HG02938 (cell line): Measurements from ENCODE around the gene PCDH19.

ENCODE experiments used
- ATAC-seq: cut with Tn5 transposase; IDR thresholded peaks from one replicate; pipeline ENCODE4 v1.9.1; 2021; ENCODE audit warnings: mild to moderate bottlenecking, moderate library complexity; ENCODE audit not compliant: unreplicated experiment

Gene PCDH19

DNA sequence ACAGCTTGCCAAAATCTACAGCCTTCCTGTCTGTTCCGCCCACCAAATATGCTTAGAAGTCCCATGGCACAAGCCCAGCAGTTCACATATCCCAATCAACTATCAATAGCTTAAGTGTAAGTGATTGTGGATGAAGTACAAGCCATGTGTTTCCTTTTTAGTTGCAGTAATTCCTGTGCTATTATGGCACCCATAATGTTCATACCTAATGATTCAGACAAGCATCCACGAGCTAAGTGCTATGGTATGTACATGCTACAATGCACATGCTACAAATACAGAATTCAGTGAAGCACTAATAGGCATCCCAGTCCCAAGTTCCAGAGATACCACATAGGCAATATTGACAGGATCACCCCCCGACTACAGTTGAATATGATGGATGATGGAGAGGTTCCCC, 94.5 kb downstream of the PCDH19 start:
- ATAC-seq, result no peak

DNA sequence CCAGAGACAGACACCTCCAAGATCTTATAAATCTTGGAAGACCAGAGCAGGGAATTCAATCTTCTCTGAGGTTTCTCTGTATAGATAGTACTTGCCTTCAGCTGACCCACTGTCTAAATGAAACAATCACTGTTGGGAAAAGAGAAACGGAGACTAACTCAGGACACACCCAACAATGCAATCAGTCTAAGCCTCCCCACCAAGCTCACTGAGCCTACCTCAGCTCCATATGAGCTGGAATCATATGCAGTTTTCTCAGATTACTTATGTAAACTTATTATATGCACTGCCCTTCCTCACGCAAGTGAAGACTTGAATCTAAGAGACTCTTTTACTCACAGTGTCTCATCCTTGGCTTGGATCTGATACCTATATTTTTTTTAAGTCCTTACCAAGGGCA, 110.5 kb downstream of the PCDH19 start:
- ATAC-seq, result no peak

DNA sequence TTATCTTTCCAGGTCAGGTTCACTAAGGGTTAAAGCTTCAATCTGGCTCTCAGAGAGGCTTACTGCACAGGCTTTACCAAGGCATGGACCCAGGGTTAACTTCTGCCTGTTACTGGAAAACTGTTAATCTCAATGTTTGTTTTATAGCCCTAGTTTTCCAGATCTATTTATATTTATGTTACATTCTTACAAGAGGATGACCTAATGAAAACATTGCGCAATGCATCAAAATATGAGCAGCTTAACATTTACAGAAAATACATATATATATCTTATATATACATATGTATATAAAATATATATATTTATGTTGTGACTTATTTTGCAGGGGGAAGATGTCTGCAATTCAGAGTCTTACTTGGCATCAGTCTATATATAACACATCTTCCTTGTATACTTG, 112.3 kb downstream of the PCDH19 start:
- ATAC-seq, result no peak

DNA sequence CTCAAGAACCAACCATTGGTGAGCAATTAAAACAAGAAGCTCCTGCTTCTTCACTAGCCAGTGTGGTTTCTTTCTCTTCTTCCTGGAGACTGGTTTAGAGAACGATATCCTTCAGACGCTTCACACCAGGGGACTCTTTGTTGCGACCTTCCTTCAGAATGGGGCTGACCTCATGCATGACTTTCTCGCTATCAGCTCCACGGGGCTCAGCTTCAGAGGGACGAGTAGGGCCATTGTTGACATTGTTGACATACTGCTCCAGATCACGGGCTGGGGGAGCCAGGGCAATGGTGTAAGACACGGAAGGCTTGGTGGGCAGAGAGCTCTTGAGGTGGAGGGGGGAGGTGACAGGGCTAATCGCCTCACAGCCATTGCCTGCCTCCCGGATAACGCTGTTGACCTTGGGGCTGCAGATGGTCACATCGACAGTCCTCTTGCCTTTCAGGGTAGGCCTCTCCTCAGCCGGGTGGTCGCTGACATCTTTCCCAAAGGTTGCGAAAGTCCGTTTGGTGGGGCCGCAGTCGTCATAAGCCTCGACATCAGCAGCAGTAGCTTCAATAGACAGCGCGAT, 113.8 kb downstream of the PCDH19 start:
- ATAC-seq, result no peak

DNA sequence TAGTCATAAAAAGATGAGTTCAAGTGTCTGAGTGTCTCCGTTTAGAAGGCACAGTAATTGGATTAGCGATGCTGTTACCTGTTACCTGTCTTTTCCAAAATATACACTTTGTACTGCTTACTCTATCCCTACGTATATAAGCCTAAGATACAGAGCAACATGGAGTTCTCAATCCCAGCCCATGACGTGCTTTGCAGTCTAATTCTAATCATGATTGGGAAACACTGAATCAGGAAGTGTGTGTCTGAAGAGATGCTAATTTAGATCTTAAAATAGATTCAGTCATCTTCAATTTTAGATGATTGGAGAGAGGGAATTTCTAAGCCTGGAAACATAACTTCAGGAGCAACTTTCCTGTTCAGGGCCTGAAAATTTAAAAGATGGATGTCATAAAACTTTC, 115.1 kb downstream of the PCDH19 start:
- no peak for ATAC-seq

DNA sequence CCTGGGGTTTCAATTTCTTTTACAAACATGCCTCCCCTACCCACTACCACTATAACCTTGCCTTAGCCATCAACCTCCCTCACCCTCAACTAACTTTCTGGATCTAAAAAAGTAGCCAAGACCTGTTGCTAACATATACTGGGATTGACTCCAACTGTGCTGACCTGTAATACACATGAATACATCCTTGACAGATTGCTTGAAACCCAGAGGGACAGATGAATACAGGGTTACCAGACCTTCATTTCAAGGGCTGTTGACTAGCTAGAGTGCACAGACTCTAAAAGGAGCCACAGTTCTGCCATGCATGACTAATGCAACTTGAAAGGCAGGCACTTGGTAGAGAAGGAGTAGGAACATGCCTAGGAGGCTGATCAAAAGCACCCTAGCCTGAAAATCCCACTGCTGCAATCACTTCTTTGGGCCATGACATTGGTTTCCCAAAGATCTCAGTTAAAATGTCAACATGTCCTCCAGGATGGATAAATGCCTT, 121.0 kb downstream of the PCDH19 start:
- no peak for ATAC-seq

DNA sequence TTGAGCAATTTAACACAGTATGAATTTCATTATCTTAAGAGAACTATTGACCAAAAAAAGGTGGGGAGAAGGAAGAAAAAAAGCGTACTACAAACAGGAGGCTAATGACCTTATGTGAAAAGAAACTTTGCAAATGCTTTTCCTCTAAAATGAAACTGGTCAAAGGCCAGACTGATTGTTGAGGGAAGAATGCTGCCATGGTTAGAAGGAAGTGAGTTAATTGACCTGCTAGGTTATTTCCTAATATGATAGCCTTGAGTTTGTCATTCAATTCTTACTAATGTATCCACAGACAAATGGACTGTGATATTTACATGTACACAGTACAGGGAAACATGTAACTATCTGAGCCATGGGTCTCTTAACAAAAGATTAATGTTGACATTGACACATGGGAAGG, 132.8 kb downstream of the PCDH19 start:
- ATAC-seq, result no peak

DNA sequence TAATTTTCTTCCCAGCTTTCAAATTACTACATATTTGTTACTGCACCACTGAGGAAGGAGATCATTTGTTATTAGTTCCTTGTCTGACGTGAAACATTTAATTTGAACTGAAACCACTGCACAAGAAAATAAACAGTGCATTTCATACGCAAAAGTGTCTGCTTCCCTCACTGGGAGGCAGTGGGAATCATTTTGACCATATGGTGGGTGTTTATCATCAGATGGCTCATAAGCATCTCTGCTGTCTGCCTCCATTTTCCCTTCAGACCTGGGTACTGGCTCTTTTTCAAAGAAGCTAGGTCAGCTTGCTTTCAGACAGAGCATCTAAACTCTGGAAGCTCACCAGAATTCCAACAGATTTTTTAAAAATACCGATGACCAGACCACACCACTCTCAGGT, 135.2 kb downstream of the PCDH19 start:
- ATAC-seq, result no peak

DNA sequence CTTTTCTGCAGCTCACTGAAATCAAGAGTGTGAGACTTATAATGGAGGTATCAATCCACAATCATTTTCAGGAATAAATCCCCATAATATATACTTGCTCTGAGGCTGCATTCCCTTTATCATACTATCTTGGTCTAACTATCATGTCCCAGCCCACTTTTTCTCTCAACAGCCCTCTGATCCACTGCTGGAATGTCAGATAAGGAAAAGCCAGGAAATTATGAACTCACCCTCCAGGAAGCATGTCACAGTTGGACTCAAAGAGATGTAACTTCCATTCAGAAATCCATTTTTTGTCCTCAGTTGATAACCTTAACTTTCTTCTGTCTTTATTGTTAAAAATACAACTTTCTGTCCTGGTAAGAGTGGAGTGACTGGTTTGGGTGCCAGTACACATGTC, 144.9 kb downstream of the PCDH19 start:
- ATAC-seq, result no peak

DNA sequence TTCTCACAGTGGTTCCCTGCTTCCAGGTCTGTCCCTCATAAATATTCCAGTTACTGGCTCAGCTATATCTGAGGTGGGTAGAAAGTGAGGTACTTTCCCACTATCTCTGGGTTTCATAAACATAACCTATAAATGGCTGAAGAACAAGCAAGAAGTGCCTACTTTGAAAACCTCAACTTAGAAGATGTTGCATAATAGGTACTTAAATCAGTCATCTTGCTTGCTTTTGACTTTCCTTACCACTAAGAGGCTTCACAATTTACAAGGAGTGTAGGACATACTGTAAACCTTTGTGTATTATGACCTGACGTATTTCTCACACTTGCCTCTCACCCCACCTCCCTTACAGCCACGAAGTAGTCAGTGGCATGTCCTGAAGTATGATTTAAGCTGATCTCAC, 145.9 kb downstream of the PCDH19 start:
- peak; percentile 77 for ATAC-seq

DNA sequence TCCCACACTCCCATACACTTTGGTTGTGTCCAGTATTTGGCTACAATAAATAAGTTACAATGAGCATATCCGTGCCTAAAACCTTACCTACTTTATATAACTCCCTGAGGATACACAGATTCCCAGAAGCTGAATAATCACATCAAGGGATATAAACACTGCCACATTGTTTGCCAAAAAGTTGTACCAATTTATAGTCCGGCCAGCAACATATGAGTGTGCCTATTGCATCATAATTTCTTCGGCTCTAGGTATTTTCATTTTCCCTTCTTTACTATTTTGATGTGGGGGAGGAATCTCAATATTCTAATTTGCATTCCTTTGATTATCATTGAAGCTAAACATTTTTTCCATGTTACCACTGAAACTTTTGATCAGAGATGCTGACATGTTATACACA, 146.4 kb downstream of the PCDH19 start:
- no peak for ATAC-seq

DNA sequence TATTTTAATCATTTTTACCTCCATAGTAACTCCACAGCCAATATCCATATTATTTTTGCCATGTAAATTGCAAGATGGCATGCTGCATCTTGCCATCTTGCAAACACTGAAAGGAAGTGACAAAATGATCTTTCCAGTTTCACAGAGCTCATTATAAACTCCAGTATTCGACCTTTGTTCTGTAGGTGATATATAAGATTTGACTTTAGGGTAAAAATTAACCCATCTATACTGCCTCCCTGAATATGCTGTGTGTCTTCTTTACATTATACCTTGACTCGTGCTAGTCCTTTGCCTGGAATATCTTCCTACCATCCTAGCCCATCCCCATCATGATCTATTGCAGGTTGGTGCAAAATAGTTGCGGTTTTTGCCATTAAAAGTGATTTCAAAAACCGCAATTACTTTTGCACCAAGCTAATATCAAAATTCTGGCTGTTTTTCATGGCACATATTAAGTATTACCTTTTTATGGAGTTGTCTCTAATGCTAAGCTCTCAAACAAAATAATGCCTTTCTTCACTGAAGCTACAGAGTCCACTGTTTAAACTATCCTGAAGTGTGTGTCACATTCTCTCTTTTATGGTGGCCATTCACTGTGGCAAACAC, 161.1 kb downstream of the PCDH19 start:
- ATAC-seq, result no peak

DNA sequence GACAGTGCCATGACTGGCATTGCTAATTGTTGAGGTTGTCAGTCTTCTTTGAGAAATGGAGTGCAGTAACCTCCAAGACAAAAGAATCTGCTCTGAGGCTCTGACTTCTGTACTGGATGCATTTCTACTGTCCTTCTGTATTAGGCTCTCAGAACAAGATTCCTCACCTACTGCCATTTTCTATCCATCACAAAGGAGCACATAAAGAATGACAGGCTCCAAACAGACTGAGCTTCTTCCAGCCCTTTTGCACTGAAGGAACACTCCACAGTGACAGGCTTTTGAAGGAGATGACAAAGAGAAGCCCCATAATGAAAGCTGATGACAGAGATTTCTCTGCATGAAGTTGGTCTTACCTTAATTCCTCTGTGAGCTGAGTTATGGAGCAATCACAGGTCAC, 162.2 kb downstream of the PCDH19 start:
- ATAC-seq, result no peak

DNA sequence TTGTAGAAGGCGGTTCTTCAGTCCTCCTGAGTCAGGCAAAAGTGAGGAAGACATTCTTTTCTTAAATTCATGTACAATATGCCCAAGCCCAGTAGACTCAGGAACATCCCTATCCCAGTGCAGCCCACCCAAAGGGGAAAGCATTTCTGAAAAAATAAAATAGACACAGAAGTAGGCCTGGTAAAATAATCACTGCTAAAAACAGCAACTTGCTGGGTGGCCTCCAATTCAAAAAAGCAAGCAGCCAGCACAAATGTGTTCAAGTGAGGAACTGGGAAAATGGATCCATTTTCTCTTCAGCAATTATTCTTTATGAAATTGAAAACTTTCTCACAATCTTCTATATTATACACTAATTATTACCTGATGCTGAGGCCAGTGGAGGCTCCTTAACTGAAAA, 165.4 kb downstream of the PCDH19 start:
- no peak for ATAC-seq
